Astrocyte of the spinal cord (primary cell): ENCODE results near the gene ALK.

Experiments used
- DNase-seq: peaks from one replicate; pipeline ENCODE4 v3.0.0; 2011; ENCODE audit warnings: low read depth, low spot score
- H3K4me3 ChIP-seq: 2 replicates; pipeline ENCODE4 v1.5.1; 2011; ENCODE audit warnings: low read depth, mild to moderate bottlenecking, low read length, moderate library complexity
- in situ Hi-C: cut with HindIII; loops from 2 replicates; pipeline ENCODE4 v1.10.0; 2017; ENCODE audit warnings: low sequenced_read_pairs
- TF ChIP-seq, protein P1 (sequence below): IDR thresholded peaks from 2 replicates; pipeline ENCODE4 v1.5.1; 2012; ENCODE audit warnings: low read depth, mild to moderate bottlenecking, low read length, inconsistent platforms

Gene ALK

DNA sequence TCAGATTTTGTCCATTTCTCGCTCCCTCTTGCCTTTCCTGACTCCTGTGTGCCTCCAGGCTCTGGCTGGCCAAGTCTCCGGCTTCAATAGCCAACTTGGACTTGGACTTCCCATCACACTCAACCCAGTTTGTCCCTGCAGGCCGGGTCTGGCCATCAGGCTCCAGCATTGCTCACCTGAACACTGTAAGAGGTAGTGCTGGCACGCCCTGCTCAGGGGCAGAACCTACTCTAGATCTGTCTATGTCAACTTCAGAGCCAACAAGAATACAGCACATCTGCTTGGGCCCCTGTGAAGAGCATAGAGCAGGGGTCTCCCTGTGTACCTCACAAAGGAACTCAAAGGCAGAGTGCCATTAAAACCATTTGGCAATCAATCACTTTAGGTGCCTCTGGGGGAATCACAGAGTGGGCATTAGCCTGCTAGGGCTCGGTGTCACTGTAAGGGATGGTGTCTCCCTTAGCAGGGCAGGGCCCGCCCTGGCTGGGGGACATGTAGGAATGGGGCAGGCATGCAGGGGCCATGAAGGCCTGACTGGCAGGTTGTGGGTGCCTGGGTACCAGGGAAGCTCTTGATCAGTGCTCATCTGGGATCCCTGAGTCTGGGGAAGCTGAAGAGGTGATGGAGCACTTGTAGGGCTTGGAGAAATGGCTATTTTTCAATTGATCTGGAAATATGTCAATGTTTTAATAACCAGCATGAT lies 480.3 kb downstream of the ALK start:
- H3K4me3 ChIP-seq = no peak overlapping the region
- in situ Hi-C loops = no loop called here
- TF ChIP-seq, protein P1, sequence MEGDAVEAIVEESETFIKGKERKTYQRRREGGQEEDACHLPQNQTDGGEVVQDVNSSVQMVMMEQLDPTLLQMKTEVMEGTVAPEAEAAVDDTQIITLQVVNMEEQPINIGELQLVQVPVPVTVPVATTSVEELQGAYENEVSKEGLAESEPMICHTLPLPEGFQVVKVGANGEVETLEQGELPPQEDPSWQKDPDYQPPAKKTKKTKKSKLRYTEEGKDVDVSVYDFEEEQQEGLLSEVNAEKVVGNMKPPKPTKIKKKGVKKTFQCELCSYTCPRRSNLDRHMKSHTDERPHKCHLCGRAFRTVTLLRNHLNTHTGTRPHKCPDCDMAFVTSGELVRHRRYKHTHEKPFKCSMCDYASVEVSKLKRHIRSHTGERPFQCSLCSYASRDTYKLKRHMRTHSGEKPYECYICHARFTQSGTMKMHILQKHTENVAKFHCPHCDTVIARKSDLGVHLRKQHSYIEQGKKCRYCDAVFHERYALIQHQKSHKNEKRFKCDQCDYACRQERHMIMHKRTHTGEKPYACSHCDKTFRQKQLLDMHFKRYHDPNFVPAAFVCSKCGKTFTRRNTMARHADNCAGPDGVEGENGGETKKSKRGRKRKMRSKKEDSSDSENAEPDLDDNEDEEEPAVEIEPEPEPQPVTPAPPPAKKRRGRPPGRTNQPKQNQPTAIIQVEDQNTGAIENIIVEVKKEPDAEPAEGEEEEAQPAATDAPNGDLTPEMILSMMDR = no peak
- DNase-seq = no peak

DNA sequence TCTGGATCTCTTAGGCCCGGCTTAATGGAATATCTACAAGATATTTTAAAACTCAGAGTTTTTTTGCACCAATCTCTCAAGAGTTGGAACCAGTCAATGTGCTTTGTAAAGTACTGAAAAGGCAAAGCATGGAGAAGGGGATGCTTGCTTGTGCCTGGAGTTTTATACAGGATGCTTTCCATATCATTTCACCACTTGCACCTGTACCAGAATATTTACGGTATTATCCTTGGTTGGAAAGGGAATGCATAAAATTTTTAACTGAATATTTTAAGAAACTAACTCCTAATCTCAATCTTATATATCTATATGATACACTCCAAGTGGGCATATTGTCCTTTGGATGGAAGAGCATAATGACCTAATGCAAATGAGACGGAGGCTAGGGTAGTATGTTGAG lies 487.5 kb downstream of the ALK start:
- no peak overlapping the region for H3K4me3 ChIP-seq
- in situ Hi-C loops = no loop called here
- no peak for DNase-seq
- TF ChIP-seq, protein P1 = no peak

DNA sequence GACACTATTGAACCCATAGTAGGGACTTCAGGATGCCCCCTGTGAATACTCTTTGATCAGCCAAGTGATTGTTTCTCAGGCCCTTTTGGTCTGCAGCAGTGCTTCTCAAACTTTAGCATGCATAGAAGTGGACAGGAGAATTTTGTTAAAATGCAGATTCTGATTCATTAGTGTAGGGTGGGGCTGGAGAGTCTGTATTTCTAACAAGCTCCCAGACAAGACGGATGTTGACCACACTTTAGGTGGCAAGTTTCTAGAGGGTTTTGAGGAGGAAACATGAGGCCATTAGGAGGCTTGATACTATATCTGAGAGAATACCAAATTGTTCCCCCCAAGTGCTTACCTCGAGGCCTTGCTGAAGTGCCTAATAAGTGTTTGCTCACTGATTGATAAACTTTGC lies 488.3 kb downstream of the ALK start:
- TF ChIP-seq, protein P1 = no peak
- DNase-seq = no peak
- in situ Hi-C loops = no loop called here
- H3K4me3 ChIP-seq = no peak overlapping the region

DNA sequence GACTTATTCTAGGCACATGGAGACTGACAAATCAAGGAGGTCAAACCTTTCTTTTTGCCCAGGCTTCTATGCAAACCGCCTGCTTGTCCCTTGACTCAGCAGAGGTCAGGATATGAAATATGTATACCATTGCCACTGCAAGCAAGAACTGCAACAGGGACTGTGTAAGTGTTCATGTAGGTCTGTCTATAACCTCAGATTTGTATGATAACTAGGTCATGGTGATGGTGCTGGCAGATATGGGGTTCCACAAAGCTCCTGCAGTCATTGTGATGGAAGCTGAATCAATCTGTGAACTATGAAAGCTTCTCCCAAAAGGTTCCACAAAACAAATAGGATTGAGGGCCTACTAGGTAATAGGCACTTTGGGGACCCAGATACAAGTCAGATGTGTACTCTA lies 489.9 kb downstream of the ALK start:
- TF ChIP-seq, protein P1 = no peak
- H3K4me3 ChIP-seq = no peak overlapping the region
- in situ Hi-C loops = no loop called here
- DNase-seq = no peak

DNA sequence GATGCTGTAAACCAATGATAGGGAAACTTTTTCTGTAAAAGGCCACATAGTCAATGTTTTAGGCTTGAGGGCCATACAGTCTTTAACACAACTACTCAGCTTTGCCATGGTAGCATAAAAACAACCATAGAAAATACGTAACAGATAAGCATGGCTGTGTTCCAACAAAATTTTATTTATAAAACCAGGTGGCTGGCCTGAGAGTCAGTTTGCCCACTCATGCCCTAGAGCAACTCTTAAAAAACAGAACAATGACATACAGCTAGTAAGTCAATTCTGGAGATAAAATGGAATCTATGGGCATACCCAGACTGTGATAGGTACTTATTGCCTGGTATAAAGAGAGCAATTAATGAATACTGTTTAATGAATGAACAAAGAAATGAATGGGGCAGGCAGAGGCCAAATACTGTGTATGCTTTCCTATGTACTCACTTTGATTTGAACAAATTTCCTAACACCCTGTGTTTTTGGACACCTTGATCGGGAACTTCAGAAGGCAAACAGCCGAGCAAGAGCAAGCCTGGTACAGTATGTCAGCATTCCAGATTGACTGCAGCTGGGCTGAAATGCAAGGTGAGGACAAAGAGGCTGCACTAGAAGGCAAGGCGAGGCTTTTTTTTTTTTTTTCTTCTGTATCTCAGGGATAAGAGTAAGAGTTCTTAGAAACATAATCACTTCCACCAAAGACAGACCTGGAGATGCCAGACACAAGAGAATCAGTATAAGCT lies 490.8 kb downstream of the ALK start:
- no peak for DNase-seq
- TF ChIP-seq, protein P1 = no peak
- in situ Hi-C loops = no loop called here

DNA sequence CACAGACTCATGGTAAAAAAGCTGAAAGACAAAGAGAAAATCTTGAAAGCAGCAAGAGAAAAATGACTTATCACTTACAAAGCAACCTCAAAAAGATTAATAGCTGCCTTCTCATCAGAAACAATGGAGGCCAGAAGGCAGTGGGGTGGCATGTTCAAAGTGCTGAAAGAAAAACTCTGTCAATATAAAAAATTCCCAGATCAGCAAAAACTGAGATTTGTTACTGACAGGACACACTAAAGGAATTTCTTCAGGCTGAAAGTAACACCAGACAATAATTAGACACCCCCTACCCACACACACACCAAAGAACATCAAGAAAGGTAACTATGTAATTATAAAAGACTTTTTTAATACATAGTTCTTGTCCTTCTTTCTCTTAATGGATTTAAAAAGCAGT lies 495.0 kb downstream of the ALK start:
- H3K4me3 ChIP-seq = no peak overlapping the region
- no peak for DNase-seq
- in situ Hi-C loops = no loop called here
- TF ChIP-seq, protein P1 = no peak

More for the DNA sequence above, 490.8 kb downstream of the ALK start:
- H3K4me3 ChIP-seq = no peak overlapping the region
